ENCODE data around the gene VPS9D1.

VPS9D1 gene

GRCh38 chr16:89738538-89739317 lies 18.0 kb upstream of the VPS9D1 start:
- Mint-ChIP-seq H3K4me3 (no peak overlapping the region), H3K27me3 (no peaks in the 10 kb centered on the region), H3K4me1 (peaks cover 22% of the 10 kb centered on the region), H3K36me3 (peaks cover 42% of the 10 kb centered on the region), H3K9me3 (no peaks in the 10 kb centered on the region), H3K27ac (no peak overlapping the region)
- ATAC-seq: no peak

- Mint-ChIP-seq H3K9me3 (no peaks in the 10 kb centered on the region), H3K4me3 (no peak overlapping the region), H3K27ac (no peak overlapping the region), H3K27me3 (no peaks in the 10 kb centered on the region), H3K36me3 (peaks cover 49% of the 10 kb centered on the region), H3K4me1 (peaks cover 23% of the 10 kb centered on the region)
- ATAC-seq: no peak
Measured at GRCh38 chr16:89738072-89738377, 17.3 kb upstream of the VPS9D1 start.

DNA sequence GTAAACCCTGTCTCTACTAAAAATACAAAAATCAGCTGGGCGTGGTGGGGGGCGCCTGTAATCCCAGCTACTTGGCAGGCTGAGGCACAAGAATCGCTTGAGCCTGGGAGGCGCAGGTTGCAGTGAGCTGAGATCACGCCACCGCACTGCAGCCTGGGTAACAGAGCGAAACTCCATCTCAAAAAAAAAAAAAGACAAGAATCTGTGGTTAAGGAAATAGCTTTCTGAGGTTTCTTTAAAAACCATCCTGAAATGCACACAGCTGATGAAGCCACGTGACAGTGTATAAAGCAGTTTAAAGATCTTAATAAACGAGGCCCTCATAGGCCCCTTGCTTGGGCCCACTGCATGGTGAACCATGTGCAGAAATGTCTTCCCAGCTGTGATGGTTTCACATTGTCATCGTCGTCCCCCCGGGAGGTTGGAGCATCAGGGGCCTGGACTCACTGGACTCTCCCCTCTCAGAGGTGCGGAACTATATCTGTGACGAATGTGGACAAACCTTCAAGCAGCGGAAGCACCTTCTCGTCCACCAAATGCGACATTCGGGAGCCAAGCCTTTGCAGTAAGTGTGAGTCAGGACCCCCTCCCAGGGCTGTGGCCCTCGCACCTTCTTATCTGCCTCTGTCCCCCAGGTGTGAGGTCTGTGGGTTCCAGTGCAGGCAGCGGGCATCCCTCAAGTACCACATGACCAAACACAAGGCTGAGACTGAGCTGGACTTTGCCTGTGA lies 16.8 kb upstream of the VPS9D1 start:
- H3K9me3 Mint-ChIP-seq: no peaks in the 10 kb centered on the region
- peaks cover 28% of the 10 kb centered on the region for H3K4me1 Mint-ChIP-seq
- no peaks in the 10 kb centered on the region for H3K27me3 Mint-ChIP-seq
- H3K36me3 Mint-ChIP-seq: peaks cover 54% of the 10 kb centered on the region
- H3K27ac Mint-ChIP-seq: no peak overlapping the region
- ATAC-seq: no peak
- no peak overlapping the region for H3K4me3 Mint-ChIP-seq

- Mint-ChIP-seq H3K36me3 (peaks cover 62% of the 10 kb centered on the region), H3K27me3 (no peaks in the 10 kb centered on the region), H3K9me3 (no peaks in the 10 kb centered on the region), H3K4me1 (peaks cover 35% of the 10 kb centered on the region), H3K4me3 (no peak overlapping the region), H3K27ac (no peak overlapping the region)
- no peak for ATAC-seq
Measured at GRCh38 chr16:89736554-89736953, 15.9 kb upstream of the VPS9D1 start.

DNA sequence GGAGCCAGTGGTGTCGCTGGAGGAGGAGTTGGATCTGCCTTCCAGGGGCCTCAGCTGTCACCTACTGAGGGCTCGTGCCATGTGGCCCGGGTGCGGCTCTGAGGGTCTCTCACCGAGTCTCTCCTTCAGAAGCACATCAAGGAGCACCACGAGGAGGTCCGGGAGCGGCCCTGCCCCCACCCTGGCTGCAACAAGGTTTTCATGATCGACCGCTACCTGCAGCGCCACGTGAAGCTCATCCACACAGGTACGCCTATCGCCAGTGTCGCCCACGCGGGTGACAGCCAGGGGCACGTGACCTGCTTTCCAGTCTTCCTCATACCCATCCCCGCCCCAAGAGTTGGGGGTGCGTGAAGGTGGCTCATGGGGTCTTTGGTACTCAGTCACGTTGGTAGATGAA lies 13.1 kb upstream of the VPS9D1 start:
- Mint-ChIP-seq H3K27ac (no peak overlapping the region), H3K9me3 (no peaks in the 10 kb centered on the region), H3K4me1 (peaks cover 25% of the 10 kb centered on the region), H3K27me3 (no peaks in the 10 kb centered on the region), H3K36me3 (peaks cover 68% of the 10 kb centered on the region), H3K4me3 (no peak overlapping the region)
- ATAC-seq: no peak

DNA sequence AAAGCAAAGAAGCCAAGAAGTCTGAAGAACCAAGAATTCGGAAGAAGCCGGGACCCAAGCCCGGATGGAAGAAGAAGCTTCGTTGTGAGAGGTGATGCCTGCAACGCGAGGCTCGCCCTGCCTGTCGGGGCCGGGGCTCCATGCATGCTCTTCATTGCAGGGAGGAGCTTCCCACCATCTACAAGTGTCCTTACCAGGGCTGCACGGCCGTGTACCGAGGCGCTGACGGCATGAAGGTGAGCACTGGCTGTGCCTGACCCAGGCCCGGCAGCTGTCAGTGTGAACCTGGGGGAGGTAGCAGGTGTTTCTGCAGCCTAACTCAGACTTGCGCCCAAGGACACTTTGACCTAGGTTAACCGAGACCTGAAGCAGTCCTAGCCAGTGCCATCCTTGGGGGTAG lies 12.6 kb upstream of the VPS9D1 start:
- Mint-ChIP-seq H3K27me3 (no peaks in the 10 kb centered on the region), H3K36me3 (peaks cover 66% of the 10 kb centered on the region), H3K4me1 (peaks cover 25% of the 10 kb centered on the region), H3K27ac (no peak overlapping the region), H3K9me3 (no peaks in the 10 kb centered on the region), H3K4me3 (no peak overlapping the region)
- no peak for ATAC-seq

- no peak overlapping the region for H3K4me3 Mint-ChIP-seq
- peaks cover 25% of the 10 kb centered on the region for H3K4me1 Mint-ChIP-seq
- H3K36me3 Mint-ChIP-seq: peaks cover 63% of the 10 kb centered on the region
- H3K9me3 Mint-ChIP-seq: no peaks in the 10 kb centered on the region
- no peak for ATAC-seq
- no peaks in the 10 kb centered on the region for H3K27me3 Mint-ChIP-seq
- H3K27ac Mint-ChIP-seq: no peak overlapping the region
Measured at GRCh38 chr16:89732918-89733242, 12.2 kb upstream of the VPS9D1 start.

GRCh38 chr16:89732142-89732917 lies 11.6 kb upstream of the VPS9D1 start:
- ATAC-seq: no peak
- Mint-ChIP-seq H3K4me1 (peaks cover 23% of the 10 kb centered on the region), H3K4me3 (no peak overlapping the region), H3K27me3 (no peaks in the 10 kb centered on the region), H3K27ac (peak overlapping the region; percentile 47), H3K36me3 (peaks cover 59% of the 10 kb centered on the region), H3K9me3 (no peaks in the 10 kb centered on the region)

GRCh38 chr16:89730610-89731234 lies 10.0 kb upstream of the VPS9D1 start:
- peaks cover 17% of the 10 kb centered on the region for H3K4me1 Mint-ChIP-seq
- H3K27ac Mint-ChIP-seq: no peak overlapping the region
- H3K27me3 Mint-ChIP-seq: no peaks in the 10 kb centered on the region
- no peaks in the 10 kb centered on the region for H3K9me3 Mint-ChIP-seq
- no peak overlapping the region for H3K4me3 Mint-ChIP-seq
- no peak for ATAC-seq
- H3K36me3 Mint-ChIP-seq: peaks cover 55% of the 10 kb centered on the region

GRCh38 chr16:89729863-89730593 lies 9.3 kb upstream of the VPS9D1 start:
- Mint-ChIP-seq H3K27me3 (no peaks in the 10 kb centered on the region), H3K4me3 (no peak overlapping the region)

DNA sequence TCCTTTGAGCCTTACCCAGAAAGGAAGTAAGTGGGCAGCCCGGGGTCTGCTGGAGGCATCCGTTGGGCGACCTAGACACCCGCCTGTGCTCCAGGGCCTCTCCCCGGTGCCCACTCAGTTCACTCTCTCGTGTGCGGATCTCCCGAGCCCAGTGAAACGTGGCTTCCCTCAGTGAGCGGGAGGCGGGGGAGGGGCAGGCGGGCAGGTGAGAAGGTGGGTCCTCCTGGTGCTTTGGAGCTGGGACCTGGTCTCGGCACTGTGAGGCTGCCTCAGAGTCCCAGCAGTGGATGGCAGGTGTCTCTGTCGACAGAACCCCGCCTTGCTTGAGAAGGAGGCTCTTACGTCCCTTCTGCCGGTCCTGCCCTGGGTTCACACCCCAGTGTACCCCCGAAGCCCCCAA lies 8.6 kb upstream of the VPS9D1 start:
- Mint-ChIP-seq H3K4me1 (peaks cover 17% of the 10 kb centered on the region), H3K27ac (no peak overlapping the region), H3K9me3 (no peaks in the 10 kb centered on the region), H3K4me3 (no peak overlapping the region), H3K36me3 (peaks cover 45% of the 10 kb centered on the region), H3K27me3 (no peaks in the 10 kb centered on the region)
- no peak for ATAC-seq

More at GRCh38 chr16:89729863-89730593, 9.3 kb upstream of the VPS9D1 start:
- H3K9me3 Mint-ChIP-seq: no peaks in the 10 kb centered on the region
- peaks cover 50% of the 10 kb centered on the region for H3K36me3 Mint-ChIP-seq
- no peak for ATAC-seq
- no peak overlapping the region for H3K27ac Mint-ChIP-seq
- H3K4me1 Mint-ChIP-seq: peaks cover 17% of the 10 kb centered on the region

DNA sequence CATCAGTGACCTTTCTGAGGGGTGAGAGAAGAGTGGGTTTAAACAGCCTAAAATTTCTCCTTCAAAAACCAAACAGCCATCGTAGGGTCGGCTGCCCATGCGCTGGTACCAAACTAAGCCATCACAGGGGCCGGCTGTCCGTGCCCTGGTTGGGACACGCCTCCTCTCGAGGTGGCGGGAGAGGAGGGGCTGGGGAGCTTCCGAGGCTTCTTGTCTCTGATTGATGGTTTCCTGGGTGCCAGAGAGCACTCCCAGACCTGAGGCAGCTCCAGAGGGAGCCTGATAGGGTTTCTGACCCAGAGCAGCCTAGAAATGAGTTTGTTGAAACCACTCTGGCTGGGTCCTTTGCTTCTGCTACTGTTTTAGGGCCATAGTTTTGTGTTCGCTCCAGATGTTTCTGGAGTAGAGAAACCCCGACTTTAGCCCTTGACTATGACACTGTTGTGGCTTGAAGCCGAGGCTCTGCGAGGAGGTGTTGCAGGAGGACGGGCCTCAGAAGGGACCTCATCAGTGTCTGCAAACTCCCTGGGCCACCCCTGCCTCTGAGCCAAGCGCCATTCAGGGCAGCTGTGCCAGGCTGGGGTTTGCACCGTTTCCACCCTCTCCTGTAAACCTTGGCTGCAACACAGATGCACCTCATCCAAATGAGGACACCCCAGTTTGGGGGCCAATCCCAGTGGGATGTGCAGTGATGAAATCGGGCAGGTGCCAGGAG lies 6.9 kb upstream of the VPS9D1 start:
- H3K4me3 Mint-ChIP-seq: no peak overlapping the region

DNA sequence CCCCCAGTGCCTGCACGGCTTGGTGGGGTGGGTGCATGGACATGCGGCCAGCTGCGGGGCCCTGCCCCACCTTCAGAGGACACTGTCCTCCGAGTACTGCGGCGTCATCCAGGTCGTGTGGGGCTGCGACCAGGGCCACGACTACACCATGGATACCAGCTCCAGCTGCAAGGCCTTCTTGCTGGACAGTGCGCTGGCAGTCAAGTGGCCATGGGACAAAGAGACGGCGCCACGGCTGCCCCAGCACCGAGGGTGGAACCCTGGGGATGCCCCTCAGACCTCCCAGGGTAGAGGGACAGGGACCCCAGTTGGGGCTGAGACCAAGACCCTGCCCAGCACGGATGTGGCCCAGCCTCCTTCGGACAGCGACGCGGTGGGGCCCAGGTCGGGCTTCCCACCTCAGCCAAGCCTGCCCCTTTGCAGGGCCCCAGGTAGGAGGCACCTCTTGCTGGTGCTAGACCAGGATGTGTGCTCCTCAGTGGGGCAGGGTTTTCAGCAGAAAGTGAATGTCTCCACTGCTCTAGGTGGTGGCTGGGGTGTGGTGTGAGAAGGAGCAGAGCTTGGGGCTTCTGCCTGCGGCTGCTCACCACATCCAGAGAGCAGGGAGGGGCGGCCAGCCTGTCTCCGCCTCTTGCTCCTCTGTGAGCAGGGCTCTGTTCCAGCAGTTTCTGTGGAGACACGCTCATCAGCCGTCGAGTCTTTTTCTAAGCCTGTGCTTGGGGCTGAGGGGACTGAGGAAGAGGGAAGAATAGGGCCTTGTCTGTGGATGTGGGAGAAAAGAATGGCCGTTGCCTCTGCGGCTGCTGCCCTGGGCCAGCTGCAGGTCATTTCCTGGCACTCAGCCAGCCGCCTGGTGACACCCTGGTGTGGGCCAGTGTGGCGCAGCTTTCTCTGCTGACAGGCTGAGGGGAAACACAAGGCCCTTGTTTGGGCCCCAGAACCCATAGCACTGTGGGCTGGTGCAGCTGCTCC lies 2.9 kb upstream of the VPS9D1 start:
- ATAC-seq: no peak
- Mint-ChIP-seq H3K4me3 (peak overlapping the region; percentile 77), H3K9me3 (no peaks in the 10 kb centered on the region), H3K4me1 (peaks cover 29% of the 10 kb centered on the region), H3K27me3 (no peaks in the 10 kb centered on the region), H3K27ac (peak overlapping the region; percentile 79), H3K36me3 (peaks cover 15% of the 10 kb centered on the region)

More for the DNA sequence above, 6.9 kb upstream of the VPS9D1 start:
- Mint-ChIP-seq H3K27me3 (no peaks in the 10 kb centered on the region), H3K4me1 (peaks cover 25% of the 10 kb centered on the region), H3K36me3 (peaks cover 37% of the 10 kb centered on the region), H3K9me3 (no peaks in the 10 kb centered on the region), H3K27ac (no peak overlapping the region)
- no peak for ATAC-seq
